Breast epithelium (tissue), 4 donors: ENCODE data around the gene MPRIP. TPM values are rescaled to one million over a fixed set of nuclear protein-coding genes. Genes with fewer than 3 reads are reported as not detected.

ENCODE experiments used
- DNase-seq, 2 donors: peaks; one replicate each; pipeline ENCODE4 v3.0.0-alpha.2; 2019; ENCODE audit warnings: low spot score in 2 of 2
- H3K27ac ChIP-seq, 2 donors: fragments of 200-600 bp; sonication (generic) in 1 of 2; one replicate each; pipeline ENCODE4 v1.5.1; 2016 to 2019; ENCODE audit warnings: mild to moderate bottlenecking in 1 of 2
- H3K27me3 ChIP-seq, 2 donors: fragments of 200-600 bp; sonication (generic) in 1 of 2; one replicate each; pipeline versions ENCODE4 v1.5.1 to v1.6.0; 2017 to 2019; ENCODE audit warnings: control low read depth in 1 of 2, mild to moderate bottlenecking in 1 of 2
- H3K36me3 ChIP-seq: fragments of 200-600 bp; one replicate; pipeline ENCODE4 v1.5.1; 2019
- H3K4me1 ChIP-seq, 2 donors: fragments of 200-600 bp; sonication (generic); one replicate each; pipeline ENCODE4 v1.5.1; 2016 to 2019; ENCODE audit warnings: control low read depth in 1 of 2
- H3K4me3 ChIP-seq, 3 donors: fragments of 200-600 bp; sonication (generic); 1 replicate in 2 of 3; 2 replicates in 1 of 3; pipeline ENCODE4 v1.5.1; 2016 to 2019; ENCODE audit warnings: mild to moderate bottlenecking in 3 of 3, moderate library complexity in 2 of 3
- H3K9me3 ChIP-seq, 2 donors: fragments of 200-600 bp; sonication (generic) in 1 of 2; one replicate each; pipeline ENCODE4 v1.5.1; 2016 to 2019; ENCODE audit warnings: control low read depth in 1 of 2
- POLR2A ChIP-seq: fragments of 450-650 bp; IDR thresholded peaks from one replicate; pipeline ENCODE4 v1.6.1; 2016; ENCODE audit warnings: antibody characterized with exemption, mild to moderate bottlenecking, moderate library complexity
- POLR2AphosphoS5 ChIP-seq, 3 donors: sonication (generic); formaldehyde crosslinking; IDR thresholded peaks; one replicate each; pipeline ENCODE4 v1.6.1; 2017; ENCODE audit warnings: antibody characterized with exemption in 3 of 3
- intact Hi-C: fragments of 100-400 bp; cut with DNase I; formaldehyde crosslinking; loops from one replicate; pipeline ENCODE4 v1.15.1; 2023; ENCODE audit warnings: low total_unique reads
- total RNA-seq, 3 donors: library from RNA; depleted of rRNA; stranded (reverse); fragments of >200 nt; gene quantifications; one replicate each; pipeline ENCODE4 v1.1.0, GENCODE V29; 2016
- TF ChIP-seq, protein P1 (sequence below), 3 donors: fragments of 450-650 bp; IDR thresholded peaks; one replicate each; pipeline ENCODE4 v1.5.1; 2016 to 2017; ENCODE audit warnings: antibody characterized with exemption in 3 of 3, mild to moderate bottlenecking in 3 of 3, moderate library complexity in 3 of 3

MPRIP gene
- total RNA-seq, 3 donors from 2014 or later = 93.1 to 136 (median 124) TPM

DNA sequence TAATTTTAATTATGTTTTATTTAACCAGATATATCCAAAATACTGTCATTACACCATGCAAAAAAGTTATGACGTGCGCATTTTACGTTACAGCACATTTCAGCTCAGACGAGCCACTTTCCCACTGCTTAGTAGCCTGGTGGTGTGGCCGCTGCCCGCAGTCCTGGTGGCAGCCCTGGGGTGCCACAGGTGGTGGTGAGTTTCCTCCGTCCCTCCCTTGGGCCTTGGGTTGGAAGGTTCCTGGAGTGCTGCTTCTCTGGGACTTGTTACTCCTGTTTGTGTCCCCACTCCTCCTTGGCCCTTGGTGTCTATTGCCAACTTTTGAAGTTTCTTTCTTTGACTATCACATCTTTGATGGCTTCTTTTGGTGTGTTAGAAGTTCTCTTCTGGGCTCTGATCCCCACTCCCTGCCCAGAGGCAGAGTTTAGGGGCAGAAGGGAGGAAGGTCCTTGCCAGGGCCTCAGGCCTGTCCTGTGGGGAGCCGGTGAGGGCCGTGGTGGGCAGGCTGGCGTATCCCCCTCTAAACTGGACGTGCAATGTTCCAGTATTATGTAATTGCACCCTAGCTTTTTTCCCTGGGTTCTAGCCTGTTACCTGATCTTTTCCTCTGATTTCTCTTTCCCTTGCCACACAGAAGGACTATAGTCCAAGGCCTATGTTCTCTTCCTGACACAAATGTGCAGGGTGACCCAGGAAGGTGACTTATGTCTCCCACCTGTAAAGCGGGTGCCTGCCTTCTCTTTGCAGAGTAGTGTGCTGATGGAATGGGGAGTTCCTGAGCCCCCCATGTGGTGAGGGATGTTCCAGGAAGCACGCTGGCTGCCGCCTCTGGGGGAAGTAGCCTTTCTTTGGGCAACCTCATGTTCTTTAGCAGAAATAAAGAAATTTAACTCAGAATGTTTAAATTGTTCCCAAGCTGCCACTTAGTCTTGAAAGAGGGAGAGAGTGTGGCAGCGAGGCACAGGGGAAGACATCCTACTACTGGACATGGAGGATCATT is 8.4 kb downstream of the MPRIP start:
- Histone ChIP-seq H3K36me3 (no peaks in the 10 kb centered on the region), H3K4me1 (peaks cover 16 to 23% of the 10 kb centered on the region in 2 donors), H3K4me3 (no peak overlapping the region), H3K27me3 (no peaks in the 10 kb centered on the region), H3K9me3 (no peaks in the 10 kb centered on the region), H3K27ac (peak overlapping the region; percentile 73 to 75)
- no peak for DNase-seq
- intact Hi-C loops = no loop called here
- TF ChIP-seq POLR2A (no peak), POLR2AphosphoS5 (IDR thresholded peaks at IDR 0.05) (no peak)
- TF ChIP-seq, protein P1, sequence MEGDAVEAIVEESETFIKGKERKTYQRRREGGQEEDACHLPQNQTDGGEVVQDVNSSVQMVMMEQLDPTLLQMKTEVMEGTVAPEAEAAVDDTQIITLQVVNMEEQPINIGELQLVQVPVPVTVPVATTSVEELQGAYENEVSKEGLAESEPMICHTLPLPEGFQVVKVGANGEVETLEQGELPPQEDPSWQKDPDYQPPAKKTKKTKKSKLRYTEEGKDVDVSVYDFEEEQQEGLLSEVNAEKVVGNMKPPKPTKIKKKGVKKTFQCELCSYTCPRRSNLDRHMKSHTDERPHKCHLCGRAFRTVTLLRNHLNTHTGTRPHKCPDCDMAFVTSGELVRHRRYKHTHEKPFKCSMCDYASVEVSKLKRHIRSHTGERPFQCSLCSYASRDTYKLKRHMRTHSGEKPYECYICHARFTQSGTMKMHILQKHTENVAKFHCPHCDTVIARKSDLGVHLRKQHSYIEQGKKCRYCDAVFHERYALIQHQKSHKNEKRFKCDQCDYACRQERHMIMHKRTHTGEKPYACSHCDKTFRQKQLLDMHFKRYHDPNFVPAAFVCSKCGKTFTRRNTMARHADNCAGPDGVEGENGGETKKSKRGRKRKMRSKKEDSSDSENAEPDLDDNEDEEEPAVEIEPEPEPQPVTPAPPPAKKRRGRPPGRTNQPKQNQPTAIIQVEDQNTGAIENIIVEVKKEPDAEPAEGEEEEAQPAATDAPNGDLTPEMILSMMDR (IDR thresholded peaks at IDR 0.05) = no peak

DNA sequence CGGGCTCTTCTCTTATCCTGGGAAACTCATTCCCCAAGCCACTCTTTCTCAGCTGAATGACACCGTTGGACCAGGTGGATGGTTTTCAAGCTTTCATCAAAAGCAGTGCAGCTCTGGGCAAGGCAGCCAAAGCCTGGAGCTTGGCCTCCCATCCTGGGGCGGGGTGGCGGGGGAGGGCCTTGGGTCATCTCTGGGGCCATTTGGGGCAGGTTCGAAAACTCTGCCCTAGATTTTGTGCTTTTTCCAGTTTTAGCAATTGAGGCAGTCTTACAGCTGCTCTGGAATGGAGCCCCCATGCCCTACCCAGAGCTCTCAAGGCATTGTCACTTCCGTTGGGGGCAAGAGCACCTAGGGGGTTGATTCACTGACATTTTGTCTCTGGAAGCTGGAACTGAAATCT is 9.1 kb downstream of the MPRIP start:
- Histone ChIP-seq H3K27me3 (no peaks in the 10 kb centered on the region), H3K27ac (peak overlapping the region; percentile 73 to 75)

DNA sequence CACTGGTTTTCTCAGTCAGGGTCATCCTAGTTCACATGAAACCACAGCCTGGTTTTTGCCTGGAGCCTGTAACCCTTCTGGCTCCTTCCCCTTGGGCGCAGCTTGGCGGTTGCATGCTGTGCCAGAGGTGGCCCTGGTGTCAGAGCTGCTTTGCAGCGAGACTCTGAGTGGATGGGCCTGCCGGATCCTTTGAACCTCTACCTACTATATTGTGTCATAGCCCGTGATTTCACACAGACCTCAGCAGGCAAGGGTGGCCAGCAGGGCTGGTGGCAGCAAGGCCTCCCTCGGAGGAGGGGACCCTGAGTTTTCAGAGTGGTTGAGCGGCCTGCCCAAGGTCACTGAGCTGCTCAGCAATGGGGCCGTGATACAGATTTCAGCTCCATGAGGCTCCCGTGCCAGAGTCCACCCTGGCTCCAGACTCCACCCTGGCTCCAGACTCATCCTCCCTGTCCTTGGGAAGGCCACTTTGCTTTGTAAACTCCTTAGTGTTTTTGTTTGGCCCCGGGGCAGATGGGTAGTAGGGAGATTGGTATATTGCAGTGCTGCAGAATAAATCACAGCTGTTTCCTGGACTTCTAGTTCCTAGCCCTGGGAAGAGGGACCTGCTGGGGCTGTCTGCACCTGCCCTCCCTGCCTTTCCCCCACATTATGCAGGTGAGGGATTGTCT is 9.7 kb downstream of the MPRIP start:
- Histone ChIP-seq H3K9me3 (no peaks in the 10 kb centered on the region), H3K27ac (peak overlapping the region; percentile 73 to 75), H3K27me3 (no peaks in the 10 kb centered on the region), H3K4me1 (peaks cover 26 to 33% of the 10 kb centered on the region in 2 donors), H3K36me3 (no peaks in the 10 kb centered on the region), H3K4me3 (no peak overlapping the region)
- TF ChIP-seq POLR2A = no peak
- TF ChIP-seq, protein P1 (IDR thresholded peaks at IDR 0.05) = no peak
- TF ChIP-seq POLR2AphosphoS5 (IDR thresholded peaks at IDR 0.05) = no peak
- peak in 1 of 2 donors; percentile 49 for DNase-seq
- intact Hi-C loops = no loop called here

More for the DNA sequence above, 9.1 kb downstream of the MPRIP start:
- H3K36me3 ChIP-seq = no peaks in the 10 kb centered on the region
- H3K9me3 ChIP-seq = no peaks in the 10 kb centered on the region
- no peak for DNase-seq
- no peak overlapping the region for H3K4me3 ChIP-seq
- intact Hi-C loops = no loop called here
- no peak for TF ChIP-seq POLR2A
- peaks cover 24 to 30% of the 10 kb centered on the region in 2 donors for H3K4me1 ChIP-seq

DNA sequence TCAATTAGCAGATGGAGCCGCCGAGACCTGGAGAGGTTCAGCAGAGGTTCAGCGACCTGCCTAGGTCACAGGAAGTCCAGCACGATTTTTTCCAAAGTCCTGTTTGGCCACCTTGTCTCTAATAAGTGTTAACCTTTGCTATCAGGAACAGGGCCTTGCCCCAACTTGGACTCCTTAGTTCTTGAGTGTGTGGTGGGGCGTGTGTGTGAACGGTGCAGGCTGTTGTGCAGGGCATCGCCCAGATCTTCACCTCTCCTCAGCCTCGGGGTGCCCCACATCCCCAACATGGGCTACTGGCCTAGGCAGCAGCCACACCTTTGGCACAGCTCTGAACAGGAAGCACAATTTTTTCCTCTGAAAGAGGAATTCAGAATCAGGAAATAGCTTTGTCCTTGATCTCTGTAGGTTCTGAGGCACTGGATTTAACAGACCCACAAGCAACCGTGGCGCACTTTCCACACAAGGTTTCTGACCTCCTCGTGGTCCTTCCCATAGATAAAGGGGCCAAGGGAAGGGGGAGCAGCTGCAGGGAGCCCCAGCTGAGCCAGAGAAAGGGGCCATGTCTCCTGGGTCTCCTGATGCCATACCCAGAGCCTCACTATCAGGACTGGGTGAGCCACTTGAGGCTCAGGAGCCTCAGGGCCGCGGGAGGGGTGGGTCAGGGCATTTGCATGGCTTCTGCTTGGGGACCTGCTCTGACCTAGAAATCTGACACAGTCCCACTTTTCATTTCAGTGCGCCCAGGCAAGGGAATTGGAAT is 10.4 kb downstream of the MPRIP start:
- no peaks in the 10 kb centered on the region for H3K36me3 ChIP-seq
- no peak for TF ChIP-seq POLR2AphosphoS5 (IDR thresholded peaks at IDR 0.05)
- no peak for TF ChIP-seq POLR2A
- TF ChIP-seq, protein P1 (IDR thresholded peaks at IDR 0.05) = no peak
- peak overlapping the region; percentile 73 to 75 for H3K27ac ChIP-seq
- H3K4me3 ChIP-seq = no peak overlapping the region
- no peaks in the 10 kb centered on the region for H3K9me3 ChIP-seq
- peaks cover 26 to 33% of the 10 kb centered on the region in 2 donors for H3K4me1 ChIP-seq
- no peaks in the 10 kb centered on the region for H3K27me3 ChIP-seq
- DNase-seq = no peak
- intact Hi-C loops = no loop called here
